GM18499 (cell line): ENCODE data around the gene NBPF4.
"Not testable (repeated sequence)": the region's sequence is repeated elsewhere in the genome, so short reads cannot be mapped to it uniquely, and the experiment has no call there.

Source experiments
- ATAC-seq: cut with Tn5 transposase; IDR thresholded peaks from one replicate; pipeline ENCODE4 v1.9.1; 2021; ENCODE audit warnings: moderate number of reproducible peaks; ENCODE audit not compliant: insufficient read depth, unreplicated experiment

NBPF4 gene, protein sequence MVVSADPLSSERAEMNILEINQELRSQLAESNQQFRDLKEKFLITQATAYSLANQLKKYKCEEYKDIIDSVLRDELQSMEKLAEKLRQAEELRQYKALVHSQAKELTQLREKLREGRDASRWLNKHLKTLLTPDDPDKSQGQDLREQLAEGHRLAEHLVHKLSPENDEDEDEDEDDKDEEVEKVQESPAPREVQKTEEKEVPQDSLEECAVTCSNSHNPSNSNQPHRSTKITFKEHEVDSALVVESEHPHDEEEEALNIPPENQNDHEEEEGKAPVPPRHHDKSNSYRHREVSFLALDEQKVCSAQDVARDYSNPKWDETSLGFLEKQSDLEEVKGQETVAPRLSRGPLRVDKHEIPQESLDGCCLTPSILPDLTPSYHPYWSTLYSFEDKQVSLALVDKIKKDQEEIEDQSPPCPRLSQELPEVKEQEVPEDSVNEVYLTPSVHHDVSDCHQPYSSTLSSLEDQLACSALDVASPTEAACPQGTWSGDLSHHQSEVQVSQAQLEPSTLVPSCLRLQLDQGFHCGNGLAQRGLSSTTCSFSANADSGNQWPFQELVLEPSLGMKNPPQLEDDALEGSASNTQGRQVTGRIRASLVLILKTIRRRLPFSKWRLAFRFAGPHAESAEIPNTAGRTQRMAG

DNA sequence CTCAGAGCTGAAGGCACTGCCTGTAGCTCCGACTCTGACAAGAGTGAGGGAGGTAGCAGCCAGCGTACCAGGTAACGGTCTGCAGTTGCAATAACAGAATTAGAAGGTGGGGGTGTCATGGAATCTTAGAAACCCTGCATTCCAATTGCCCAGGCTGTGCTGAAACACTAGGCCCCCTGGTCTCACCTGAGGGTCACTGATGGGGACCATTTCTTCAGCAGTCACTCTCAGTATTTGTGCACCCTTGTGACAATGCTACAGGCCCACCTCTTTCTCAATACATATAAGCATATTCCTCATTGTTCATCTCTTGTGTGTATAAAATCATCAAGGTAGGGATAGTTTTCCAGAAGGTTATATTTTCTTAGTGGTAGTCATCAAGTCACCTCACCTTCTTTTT, at the start of gene NBPF4:
Gene NBPF4, minus strand, starts transcription at position 101 of the 400 bp plus-strand sequence. CDS start 315 bp downstream, outside the sequence.
- not testable (repeated sequence) for ATAC-seq

DNA sequence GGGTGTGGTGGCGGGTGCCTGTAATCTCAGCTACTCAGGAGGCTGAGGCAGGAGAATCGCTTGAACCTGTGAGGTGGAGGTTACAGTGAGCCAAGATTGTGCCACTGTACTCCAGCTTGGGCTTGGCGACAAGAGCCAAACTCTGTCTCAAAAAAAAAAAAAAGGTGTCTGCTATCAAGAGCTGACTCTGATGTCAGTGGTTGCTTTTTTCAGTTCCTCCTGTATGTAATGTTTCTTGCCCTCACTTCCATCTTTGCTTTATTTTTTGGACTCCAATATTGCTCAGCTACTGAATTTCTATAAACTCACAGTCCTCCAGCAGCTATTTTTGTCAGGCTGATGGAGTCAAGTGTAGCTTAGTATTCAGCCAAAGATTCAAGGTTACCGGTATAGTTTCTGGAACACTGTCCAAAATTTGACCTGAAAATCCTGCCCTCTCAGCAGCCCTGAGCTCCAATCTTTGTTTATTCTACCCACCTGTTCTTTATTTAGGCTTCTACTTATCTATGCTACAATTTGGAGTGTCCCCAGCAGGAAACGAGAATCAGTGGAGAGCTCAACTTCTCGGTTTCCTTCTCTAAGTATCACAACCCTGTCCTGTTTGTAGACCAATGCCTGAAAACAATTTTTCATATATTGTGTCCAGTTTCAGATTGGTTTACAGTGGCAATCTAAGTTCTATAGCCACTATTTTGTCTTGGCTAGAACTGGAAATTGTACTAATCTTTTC, 38.8 kb upstream of the NBPF4 start:
- ATAC-seq = not testable (repeated sequence)

DNA sequence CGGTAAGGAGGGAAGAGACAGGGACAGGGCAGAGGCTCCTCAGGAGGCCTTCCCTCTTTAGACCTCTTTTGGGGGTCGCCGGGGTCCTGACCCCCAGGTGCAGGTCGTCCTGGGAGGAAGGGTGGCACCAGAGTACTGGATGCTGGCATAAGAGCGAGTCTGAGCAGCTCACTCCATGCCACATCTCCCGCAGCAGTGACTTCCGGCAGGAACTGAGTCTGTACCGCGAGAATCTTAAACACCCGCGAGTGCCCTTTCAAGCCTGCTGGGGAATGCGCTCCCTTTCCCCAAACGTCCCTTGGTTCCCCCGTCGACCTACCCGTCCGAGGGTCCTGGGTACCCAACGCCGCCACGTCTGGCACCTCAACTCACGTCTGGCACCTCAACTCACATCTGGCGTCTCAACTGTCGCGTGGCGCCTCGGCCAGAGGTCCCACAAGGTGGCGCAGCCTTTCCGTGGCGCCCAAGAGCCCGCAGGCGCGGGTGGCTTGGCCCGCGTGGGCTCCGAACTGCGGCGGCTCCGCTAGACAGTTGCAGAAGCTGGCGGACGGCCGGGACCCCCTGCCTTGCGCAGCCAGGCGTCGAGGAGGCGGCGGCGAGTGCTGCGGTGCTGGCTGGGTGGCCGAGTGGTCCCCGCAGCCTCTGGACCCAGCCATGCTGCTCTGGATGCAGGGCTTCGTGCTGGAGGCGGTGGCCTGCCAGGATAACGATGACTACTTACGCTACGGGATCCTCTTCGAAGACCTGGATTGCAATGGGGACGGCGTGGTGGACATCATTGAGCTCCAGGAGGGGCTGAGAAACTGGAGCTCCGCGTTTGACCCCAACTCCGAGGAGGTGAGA, 28.8 kb upstream of the NBPF4 start:
- ATAC-seq = not testable (repeated sequence)

DNA sequence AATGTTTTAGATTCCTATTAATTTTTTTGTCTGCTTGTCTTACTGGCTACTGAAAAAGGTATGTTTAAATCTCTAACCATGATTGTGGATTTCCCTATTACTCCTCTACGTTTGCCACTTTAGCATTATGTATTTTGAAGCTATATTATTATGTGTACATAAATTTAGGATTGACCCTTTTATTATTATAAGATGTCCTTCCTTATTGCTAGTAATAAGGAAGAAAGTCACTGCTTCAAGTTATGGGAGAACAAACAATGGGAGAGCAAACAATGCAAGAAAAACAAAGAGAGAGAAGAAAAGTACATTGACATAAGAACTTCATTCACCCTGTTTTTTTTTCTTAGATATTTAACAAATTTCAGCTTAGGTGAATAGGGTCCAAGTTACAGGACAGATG, 23.2 kb upstream of the NBPF4 start:
- not testable (repeated sequence) for ATAC-seq

DNA sequence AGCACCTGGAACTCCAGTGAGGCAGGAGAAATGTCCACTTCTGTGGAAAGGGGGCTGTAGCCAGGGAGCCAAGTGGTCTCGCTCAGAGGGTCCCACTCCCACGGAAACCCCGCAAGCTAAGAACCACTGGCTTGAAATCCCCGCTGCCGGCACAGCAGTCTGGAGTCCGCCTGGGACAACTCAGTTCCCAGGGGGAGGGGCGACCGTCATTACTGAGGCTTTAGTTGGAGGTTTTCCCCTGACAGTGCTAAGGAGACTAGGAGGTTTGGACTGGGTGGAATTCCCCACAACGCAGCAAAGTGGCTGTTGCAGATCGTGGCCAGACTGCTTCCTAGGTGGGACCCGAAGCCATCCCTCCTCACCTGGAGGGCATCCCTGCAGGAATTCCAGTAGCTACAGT, 18.1 kb upstream of the NBPF4 start:
- not testable (repeated sequence) for ATAC-seq

DNA sequence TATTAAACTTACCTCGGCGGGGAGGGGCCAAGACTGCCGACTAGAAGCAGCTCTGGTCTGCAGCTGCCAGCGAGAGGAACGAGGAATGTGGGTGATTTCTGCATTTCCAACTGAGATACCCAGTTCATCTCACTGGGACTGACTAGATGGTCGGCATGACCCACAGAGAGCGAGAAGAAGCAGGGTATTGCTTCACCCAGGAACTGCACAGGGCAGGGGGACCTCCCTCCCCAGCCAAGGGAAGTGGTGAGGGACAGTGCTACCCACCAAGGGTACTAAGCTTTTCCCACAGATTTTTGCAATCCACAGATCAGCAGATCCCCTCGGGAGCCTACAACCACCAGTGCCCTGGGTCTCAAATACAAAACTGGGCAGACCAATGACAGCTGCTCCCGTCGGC, 17.6 kb upstream of the NBPF4 start:
- ATAC-seq = not testable (repeated sequence)

DNA sequence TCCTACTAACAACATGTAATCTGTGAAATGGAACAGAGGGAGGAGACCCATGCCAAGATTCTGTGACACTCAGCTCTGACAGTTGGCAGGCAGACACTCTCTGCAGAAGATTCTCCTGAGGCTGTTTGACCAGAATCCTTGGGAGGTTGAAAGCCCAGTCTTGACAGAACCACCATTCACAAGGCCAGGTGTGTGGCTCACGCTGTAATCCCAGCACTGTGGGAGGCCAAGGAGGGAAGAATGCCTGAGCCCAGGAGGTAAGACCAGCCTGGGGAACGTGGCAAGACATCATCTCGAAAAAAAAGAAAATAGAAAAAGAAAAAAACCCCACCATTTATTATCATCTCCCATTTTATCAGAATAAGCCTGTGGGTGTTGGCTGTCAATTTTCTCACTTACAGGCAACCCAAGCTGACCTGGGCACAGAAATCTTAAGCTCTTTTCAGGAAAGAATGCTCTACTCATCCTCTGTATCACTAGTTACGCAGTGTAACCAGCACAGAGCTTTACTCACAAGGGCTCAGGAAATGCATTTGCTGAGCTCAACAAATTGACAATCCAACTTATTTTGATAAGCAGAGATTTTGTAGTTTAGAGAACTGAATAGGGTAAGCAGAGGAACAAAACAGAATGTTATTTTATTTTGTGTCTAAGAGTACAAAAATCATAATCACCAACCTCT, 16.8 kb upstream of the NBPF4 start:
- ATAC-seq = not testable (repeated sequence)

DNA sequence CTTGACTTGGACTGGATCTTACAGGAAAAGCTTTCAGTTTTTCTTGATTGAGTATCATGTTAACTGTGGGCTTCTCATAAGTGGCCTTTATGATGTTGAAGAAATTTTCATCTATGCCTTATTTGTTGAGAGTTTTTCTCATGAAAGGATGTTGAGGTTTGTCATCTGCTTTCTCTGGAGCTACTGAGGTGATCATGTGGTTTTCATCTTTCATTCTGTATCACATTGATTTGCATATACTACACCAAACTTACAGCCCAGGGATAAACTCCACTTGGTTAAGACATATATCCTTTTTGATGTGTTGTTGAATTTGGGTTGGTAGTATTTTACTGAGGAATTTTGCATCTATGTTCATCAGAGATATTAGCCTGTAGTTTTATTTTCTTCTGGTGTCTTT, 11.6 kb upstream of the NBPF4 start:
- ATAC-seq = peak; percentile 94

DNA sequence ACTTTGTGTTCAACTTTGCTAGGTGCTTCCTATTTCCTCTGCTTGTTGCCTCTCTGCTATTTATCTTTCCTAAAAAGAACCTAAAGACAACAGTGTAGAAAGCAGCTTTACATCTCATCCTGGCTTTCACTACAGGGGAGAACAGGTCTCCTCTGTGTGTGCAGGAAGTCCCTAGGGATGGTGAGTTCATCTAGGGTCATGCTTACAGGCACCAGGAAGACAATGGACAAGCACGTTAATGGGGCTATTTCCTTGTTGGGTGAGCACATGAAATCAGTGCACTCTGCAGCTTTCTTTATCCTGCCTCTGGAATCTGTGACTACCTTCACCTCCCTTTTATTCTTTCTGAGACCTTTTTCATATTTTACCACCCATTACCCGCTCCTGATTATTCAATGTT, 4.5 kb downstream of the NBPF4 start:
- ATAC-seq = not testable (repeated sequence)

DNA sequence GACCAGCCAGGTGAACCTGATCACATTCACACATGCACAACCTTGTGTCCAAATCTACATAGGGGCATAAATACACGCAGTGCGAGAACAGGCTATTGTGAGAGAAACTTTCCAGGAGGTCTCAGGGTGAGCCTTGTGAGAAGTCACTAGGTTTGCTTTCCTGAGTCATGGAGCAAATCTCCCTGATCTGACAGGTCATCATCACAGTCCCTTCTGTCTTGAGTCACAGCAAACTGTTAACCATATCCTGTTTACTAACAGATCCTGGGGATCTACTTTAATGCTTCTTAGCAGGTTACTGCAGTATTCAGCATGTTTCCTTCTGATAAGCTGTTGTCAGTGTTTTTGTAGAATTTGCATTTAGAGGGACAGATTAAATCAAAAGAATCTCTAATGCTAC, 8.6 kb downstream of the NBPF4 start:
- not testable (repeated sequence) for ATAC-seq

DNA sequence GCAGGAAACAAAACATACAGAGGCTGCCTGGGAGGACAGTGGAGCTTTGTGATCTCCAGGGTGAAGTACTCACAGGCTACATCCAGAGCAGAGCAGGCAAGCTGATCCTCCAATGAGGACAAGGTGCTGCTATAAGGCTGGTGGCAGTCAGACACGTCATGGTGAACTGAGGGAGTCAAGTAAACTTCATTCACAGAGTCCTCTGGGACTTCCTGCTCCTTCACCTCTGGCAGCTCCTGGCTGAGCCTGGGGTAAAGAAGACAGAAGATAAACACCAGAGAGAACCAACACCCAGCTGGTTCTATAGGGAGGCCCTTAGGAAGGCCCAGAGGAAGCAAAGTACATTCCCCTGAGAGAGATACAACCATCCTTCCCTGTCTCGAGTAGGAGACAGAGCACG, 11.7 kb downstream of the NBPF4 start:
- ATAC-seq = not testable (repeated sequence)

DNA sequence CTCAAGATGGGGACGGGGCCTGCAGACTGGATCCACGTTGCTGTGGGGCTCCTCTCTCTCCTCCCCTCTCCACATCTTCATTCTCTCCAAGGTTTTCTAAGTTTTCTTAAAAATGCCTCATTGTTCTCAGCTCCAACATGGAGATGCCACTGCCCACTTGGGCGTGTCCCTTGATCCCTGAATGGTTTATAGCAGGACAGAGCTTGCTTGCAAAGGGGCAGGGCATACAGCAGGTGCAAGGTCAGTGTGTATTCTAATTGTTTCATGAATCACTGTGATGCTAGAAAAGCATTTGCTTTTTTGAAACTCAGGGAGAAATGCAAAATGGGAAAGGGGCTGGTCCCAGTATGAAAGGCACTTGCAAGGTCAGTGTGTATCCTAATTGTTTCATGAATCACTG, 13.9 kb downstream of the NBPF4 start:
- not testable (repeated sequence) for ATAC-seq

DNA sequence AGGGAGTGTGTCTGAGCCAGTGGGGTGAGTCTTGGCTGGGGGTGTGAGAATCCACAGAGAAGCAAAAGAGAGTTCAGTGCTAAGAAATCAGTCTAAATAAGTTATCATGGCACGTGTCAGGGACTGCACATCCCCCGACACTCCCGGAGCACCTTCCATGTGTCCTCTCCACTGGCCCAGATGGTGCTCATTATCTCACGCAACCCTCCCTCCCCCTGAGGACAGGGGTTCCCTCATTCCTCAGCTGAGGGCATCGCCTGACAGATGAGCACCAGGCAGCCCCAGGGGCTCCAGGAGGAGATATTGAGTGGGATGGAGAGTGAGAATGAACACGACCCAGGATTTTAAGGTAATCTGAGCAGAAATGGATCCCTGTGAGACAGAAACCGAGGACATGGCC, 16.1 kb downstream of the NBPF4 start:
- ATAC-seq = not testable (repeated sequence)

DNA sequence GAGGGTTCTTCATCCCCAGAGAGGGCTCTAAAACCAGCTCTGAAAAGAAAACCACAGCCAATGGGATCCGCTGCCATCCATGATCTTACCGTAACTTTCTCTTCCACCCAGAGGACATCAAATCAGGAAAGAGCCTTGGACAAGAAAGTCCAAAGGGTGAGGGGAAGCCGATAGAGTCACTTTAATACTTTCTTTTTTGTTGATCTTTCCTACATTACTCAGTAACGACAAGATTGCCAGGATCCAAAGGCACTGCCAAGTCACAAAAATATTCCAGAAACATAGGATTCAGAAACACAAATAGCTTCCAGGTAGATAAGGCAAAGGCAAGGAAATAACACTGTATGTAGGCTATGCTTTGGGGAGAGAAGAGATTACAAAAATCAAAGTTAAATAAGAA, 17.0 kb downstream of the NBPF4 start:
- not testable (repeated sequence) for ATAC-seq

DNA sequence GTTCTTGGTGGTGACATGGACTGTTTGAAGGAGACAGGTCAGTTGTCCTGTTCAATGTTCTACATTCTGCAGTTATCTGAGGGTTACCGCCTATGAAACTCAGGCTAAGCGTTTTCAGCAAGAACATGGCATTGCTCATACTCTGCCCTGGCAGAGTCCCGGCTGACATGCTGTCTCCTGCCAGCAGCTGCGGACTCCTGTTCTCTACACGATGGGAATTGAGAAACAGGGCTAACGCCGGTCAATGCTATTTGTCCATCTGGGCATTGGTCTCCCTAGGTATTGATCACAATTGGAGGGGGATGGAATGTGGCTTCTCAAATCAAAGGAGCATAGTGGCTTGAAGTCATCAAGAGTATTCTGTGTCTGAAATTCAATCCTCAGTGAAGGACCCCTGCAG, 20.6 kb downstream of the NBPF4 start:
- not testable (repeated sequence) for ATAC-seq

DNA sequence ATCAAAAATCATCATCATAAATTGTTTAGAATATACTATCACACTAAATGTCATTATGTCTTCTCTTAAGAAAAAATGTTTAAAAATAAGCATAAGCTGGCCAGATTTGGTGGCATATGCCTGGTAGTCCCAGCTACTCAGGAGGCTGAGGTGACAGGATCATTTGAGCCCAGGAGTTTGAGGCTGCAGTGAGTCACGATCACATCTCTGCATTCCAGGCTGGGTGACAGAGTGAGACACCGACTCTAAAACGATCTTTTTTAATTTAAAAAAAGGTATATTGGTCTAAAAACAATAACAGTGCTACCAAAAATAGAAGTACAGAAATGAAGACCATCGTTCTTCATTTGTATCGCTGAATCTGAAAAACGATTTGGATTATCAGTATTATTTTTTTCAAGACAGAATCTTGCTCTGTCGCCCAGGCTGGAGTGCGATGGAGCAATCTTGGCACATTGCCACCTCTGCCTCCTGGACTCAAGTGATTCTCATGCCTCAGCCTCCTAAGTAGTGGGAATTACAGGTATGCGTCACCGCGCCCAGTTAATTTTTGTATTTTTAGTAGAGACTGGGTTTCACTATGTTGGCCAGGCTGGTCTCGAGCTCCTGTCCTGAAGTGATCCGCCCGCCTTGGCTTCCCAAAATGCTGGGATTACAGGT, 26.2 kb downstream of the NBPF4 start:
- ATAC-seq = not testable (repeated sequence)

DNA sequence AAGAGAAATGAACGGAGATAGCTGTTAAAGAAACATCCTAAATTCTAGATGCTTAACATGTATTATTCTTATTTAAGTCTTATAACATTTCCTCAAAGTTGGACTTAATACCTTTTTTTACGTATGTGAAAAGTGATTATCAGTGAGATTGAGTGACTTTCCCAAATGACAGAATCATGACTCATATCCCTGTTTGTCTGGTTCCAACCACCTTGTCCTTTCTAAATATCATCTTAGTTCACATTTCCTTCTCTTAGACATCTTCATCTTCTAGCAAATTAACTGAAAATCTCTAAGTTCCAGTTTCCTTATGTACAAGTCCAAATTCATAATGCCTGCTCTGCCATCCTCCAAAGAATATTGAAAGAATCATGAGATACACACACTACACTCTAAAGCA, 26.9 kb downstream of the NBPF4 start:
- not testable (repeated sequence) for ATAC-seq

DNA sequence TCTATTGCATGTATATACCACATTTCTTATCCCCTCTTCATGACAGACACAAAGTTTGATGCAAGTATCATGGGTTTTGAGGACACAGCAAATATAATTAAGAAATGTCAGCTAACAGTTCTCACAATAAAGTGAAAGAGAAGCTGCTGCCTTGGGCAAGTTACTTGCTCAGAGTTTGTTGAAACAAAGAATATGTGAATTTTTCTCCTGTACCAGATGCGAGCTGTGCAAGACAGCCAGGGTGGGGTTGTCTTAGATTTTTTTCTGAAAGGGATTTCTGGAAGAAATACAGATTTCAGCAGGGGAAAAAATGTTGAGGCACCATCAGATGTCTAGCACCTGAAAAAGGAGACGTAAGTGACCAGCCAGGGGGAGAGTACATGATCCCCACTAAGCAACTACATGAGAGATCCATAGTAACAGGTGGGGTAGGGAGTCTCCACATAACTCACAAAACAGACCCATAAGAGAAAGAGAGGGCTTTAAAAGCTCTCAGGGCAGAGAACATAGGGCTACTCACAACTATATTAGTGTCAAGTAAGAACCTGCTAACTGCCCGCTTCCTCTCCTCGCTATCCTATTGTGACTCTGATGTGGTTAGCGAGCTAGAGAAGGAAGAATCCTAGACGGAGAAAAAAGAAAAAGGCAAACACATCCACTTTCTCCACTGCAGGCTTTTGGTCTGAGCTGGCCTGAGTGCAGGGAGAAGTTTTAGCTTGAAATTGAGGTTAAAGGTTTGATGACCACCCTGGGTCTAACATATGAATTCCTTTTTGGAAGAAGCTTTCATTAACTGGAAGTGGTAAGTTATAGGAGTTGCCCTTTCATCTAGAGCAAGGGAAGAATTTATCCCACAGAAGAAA, 27.6 kb downstream of the NBPF4 start:
- not testable (repeated sequence) for ATAC-seq
